GM21381 (cell line): ENCODE results near the gene SPAG17.

ENCODE experiments used
- ATAC-seq: cut with Tn5 transposase; IDR thresholded peaks from one replicate; pipeline ENCODE4 v1.9.1; 2021; ENCODE audit warnings: mild to moderate bottlenecking, moderate library complexity; ENCODE audit not compliant: unreplicated experiment

The SPAG17 gene

DNA sequence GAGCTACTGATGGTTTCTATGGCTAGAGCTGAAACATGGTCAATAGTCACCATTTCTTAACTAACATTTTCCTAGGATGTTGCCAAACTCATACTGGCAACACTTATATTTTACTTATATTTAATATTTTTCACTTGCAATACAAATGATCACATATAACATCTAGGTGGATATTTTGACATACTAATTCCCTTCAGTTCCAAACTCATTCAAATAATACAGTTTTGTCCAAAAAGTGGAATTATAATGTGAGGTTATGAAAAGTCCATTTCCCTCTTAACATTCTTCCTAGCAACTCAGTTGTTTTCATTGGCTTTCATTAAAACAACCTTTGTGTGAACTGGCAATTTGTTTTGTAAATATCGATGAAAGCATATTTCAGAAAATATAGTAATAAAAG lies 16.0 kb downstream of the SPAG17 start:
- ATAC-seq: no peak

DNA sequence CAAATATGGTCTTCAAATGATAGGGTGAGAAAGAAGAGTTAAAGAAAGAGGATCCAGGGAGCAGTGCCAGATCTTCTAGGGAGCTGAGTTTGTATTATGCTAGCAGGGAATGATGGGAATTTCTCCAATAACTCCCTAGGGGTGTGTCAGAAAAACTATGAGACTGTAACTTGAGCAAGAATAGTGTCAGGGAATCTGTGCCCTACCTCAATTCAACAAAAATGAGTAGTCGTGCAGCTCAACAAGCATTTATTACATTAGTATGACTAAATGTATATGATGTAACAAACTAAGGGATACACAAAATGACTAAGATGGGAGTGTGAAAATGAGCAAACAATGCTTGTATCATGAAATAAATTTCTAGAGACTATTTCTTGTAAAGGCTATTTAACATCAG lies 24.2 kb downstream of the SPAG17 start:
- ATAC-seq: no peak

DNA sequence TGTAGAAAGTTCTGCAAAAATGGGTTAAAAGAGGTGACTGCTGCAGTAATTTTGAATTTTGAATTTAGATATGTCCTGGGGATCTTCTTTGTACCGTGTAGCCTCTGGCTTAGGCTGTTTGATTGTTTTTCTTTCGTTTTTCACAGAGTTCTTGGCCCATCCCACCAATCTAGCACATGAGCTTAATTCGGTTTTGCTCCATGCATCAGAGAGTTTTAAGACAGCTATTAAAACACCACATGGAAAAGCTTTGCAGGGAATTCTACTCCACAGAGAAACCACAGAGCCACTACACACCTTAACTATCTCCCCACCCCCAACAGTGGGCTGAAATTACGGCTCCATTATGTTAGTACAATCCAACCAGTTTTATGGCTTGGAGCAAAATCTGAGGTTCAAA lies 25.5 kb downstream of the SPAG17 start:
- ATAC-seq: no peak

DNA sequence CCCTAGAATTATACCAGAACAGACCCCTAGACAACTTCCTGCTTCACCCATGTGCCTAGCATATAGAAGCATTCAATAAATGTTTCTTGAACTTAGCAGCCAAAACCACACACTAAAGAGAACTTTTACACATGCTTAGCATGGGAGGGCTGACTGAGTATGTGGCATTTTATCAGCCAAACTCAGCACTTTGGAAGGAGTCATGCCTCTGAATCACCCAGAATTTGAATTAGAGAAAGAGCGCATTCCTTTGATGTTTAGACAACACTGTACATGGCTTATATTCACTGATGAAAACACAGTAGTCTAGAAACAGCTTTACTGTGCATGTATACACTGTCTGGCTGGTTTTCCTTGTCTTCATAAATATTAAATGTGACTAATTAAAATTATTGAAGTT lies 26.1 kb downstream of the SPAG17 start:
- ATAC-seq: no peak

DNA sequence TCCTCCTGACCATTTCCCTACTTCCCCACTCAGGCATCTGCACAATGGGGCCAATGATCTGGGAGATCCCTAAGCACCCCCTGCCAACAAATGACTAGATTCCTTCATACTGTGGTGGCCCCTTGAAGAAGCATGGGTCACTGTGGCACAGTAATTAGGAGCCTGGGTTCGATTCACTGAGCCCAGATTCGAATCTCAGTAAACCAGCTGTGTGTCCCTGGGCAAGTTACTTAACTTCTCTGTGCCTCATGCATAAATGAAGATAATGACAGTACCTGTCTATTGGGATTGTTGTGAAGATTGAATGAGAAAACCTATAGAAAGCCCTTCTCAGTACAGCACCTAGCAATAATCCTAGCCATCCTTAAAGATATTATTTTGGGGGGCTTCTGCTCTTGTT lies 27.5 kb downstream of the SPAG17 start:
- ATAC-seq: no peak

DNA sequence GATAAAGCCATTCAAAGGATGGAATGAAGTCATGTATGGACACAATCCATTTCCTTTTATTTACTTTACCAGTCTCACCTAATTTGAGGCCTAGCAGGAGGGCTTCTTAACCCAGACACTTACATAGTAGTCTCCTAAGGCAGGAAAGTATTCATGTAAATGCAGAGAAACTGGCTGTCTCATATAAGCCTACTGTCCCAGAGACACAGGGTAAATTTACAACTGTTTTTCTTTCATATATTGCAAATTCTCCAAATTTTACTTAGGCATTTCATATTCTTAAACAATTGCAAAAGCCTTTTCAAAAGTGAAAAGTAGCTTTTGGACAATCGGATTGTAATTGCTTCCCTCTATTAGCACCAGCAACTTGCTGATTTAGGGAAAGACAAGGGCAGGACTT lies 29.9 kb downstream of the SPAG17 start:
- no peak for ATAC-seq

DNA sequence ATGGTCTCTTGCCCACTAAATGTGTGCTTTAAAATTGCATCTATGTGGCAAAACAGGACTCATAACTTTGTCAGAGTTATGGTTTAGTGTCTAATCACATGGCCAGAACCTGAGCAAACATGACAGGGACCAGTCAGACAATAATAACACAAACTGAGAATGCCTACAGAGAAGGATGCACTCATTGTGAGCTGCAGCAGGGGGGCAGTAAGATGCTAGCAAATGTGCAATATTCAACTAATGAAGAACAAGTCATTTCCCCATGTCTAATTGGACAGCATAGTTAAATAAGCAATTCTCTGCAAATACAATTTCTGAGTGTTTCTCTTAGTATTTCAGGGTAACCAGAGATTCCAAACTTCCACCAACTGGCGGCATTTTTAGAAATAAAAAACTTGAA lies 30.8 kb downstream of the SPAG17 start:
- ATAC-seq: no peak

DNA sequence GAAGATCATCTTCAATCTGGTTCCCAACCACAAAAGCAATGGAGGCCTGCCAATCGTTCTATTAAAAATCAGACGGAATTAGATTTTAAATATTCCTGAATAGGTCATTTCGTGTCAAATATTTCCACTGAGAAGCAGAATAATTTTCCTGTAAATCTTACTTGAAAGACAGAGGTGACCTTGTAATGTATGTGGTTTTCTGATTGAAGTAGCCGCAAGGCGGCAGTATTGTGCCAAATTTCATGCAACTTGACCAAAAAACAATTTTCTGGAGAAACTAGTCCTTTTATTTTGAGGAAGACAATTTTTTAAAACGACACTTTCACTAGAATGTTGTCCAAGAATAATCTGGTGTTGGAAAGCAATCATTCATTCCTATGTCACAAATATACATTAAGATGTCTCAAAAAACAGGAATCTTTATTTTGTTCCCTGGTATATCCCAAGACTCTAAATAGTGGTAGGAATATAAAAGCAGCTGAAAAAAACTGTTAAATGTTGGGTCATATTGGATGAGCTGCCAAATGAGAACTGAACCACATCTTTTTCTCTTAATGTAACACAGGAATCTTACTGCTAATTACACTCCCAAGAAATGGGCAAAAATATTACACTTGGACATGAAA lies 33.6 kb downstream of the SPAG17 start:
- ATAC-seq: no peak

DNA sequence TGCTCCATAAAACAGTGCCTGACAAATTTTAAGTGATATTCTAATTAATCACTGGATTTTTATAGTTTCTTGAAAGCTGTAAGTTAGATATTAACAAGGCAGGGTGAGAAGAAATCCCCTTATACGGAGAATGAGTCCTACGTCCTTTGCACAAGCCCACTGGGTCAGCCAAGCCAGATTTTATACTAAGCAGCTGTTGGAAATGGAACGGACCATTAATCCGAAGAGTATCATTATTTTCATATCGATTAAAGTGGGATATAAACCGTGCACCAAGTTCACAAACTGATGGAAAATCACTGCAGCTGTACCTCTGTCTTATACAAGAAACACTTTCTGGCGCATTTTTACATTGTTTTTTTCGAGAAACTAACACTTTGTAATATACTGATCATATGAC lies 35.2 kb downstream of the SPAG17 start:
- ATAC-seq: no peak

DNA sequence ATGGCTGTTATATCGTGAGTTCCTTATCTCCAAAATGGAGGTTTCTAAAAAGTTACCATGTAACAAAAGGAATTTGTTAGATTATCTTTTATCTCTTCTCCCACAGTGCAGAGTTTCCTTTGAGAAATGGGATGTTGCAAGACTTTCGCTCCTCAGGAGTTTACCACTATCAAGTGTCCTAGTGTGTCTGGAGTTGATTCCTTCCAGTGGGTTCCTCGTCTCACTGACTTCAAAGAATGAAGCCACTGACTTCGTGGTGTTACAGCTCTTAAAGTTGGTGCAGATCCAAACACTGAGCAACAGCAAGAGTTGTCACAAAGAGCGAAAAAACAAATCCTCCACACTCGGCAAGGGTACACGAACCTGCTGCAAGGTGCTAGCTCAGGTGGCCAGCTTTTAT lies 37.0 kb downstream of the SPAG17 start:
- ATAC-seq: no peak

DNA sequence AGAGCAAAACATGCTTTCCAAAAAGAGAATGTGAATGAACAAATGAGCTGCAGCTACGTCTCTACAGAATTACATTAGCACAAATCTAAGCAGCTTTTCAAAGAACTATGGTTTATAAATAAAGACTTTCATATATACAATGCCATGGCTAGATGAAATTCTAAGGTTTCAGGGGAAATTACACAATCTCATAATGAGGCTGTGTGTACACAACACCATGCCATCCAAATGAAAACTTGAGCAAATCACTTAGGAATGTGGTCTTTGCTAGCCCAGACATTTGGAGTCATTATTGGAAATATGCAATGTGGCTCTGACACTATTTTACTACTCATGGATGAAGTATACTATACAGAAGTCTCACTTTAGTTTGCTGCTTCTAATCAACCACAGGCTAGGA lies 37.5 kb downstream of the SPAG17 start:
- no peak for ATAC-seq

DNA sequence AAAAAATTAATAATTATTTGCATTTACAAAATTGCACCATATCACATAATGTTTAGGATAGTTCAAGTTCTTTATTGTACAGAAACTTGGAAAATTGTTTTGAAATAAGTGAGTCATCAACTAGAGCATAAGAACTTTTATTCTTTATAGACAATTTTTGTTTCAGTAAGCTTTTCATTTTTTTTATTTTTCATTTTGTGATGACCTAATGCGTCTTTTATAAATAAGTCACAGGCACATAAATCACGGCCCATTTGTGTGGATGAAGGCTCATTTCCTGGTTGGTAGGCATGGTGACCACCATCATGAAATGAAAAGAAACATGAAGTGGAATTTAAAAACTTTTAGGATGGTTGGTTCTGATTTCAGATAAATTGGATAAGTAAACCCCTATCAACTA lies 39.3 kb downstream of the SPAG17 start:
- ATAC-seq: no peak

DNA sequence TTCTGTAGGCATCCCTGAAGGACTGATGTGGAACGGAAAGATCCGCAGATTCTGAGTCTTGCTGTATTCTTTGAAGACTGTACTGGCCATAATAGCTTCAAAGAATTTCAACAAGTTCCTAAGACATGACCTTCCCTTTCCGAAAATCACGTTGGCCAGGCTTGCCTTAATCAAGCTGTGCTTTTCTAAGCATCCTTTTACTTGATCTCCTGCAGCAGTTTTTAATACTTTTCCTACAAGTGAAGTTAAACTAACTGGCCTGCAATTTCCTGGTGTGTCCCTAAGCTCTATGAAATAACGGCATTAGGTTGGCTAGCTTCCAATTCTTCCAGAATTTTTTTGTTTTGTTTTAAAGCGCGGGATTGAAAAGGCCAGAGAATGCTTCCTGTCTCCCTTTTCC lies 40.3 kb downstream of the SPAG17 start:
- ATAC-seq: no peak

DNA sequence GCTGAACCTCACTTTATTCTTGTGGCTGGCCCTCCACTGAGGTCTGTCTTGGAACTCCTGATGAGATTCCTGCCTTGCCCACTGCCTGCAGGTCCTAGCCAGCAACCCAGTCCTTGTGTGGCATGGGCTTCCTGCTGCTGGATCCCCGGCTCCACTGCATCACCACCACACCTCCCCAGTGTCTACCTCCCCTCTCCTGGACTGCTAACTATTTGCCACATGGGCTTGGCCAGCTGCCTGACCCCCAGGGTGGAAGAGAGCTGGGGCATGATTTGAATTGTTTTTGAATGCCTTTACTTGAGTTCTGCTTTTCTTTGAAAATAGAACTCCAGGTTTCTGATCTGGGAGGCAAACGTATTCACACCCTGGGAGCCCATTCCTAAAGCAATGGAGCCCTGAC lies 41.2 kb downstream of the SPAG17 start:
- no peak for ATAC-seq

DNA sequence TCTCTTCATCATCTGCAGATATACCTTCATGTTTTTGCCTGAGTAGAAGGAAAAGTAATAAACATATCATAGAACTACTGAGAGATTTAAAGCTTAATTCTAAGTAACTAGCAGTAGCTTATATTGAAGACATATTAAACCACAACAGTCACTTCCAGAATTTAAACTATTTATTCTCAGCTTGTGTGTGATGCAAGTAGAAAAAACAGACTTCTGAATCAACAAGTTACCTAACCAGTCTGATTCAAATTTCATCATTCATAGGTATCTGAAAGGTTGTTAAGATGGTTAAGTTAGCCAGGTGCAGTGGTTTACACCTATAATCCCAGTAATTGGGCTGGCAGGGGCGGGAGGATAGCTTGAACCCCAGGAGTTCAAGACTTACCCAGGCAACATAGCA lies 41.9 kb downstream of the SPAG17 start:
- no peak for ATAC-seq

DNA sequence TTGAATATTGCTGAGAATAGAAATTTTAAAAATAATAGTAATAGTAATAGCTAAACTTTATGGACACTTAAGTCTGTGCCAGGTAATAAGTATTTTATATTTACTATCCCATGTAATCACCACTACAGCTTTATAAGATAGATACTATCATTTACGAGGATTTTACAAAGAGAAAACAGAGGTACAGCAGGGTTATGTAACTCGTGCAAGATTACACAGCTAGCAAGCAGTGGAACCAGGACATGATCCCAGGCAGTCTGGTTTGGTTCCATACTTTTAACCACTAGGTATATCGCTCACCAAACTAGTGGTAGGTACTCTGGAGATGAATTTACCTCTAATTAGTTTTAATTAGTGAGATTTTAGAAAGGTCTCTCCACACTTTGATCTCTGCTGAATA lies 42.5 kb downstream of the SPAG17 start:
- ATAC-seq: no peak

DNA sequence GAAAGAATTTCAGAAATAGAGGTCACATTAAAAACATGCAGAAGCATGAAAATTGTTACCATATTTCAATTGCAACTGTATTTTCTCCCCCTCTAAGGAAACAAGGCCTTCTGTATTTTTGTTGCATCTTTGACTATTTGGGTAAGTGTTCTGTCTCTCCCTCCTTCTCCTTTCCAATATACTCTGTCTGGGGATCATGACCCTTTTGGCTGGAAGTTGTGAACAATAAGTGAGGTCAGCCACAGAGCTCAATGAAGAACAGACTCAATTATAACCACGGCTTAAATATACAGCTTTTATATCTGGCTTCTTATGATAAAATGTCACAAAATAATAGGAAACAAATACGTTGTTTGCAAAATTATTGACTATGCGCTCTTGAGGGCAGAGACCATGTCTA lies 47.1 kb downstream of the SPAG17 start:
- no peak for ATAC-seq

DNA sequence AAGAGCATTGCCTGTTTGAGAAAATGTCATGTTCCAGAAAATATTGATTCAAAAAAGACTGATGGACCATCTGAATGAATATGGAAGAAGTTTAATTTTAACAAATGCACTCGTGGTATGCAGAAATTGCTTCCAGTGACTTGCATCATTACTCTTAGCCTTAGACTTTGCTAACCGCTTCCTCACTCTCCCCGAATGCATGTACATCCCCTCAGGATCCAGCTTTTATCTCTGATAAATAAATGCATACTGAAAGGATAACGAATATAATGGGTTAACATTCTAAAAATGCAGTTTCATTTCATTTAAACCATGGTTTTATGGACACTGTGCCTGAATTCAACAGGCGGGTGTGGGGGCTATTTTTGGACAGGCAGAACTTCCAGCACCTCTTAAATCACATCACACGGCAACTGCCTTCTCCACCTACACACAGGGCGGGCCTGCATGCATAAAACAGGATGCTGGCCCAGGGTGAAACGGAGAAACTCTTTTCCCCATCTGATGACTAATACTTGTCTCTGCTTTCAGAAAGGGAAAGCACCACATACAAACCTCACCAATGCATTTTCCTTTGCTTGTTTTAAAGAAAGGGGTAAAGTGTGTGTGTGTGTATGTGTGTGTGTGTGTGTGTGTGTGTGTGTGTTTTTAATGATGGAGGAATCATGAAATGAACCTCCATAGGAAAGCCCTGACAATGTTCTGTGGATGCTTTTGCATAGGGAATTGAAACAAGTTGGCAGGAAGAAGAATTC lies 48.7 kb downstream of the SPAG17 start:
- ATAC-seq: peak; percentile 100

DNA sequence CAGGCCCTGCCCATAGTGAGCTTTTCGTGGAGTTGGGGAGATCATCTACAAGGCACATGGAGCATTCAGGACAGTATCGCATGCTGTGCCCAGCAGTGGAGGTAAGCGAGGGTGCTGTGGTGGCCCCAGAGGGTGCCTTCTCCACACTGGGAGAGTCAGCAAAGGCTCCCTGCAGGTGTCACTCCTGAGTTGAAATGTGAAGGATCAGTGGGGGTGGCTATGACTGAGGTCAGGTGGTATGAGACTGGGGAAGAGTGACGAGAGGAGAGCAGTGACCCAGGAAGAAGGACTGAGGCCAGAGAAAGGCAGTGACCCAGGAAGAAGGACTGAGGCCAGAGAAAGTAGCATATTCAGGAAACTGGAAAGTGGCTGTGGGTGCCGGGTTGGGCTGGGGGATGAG lies 53.0 kb downstream of the SPAG17 start:
- ATAC-seq: no peak

DNA sequence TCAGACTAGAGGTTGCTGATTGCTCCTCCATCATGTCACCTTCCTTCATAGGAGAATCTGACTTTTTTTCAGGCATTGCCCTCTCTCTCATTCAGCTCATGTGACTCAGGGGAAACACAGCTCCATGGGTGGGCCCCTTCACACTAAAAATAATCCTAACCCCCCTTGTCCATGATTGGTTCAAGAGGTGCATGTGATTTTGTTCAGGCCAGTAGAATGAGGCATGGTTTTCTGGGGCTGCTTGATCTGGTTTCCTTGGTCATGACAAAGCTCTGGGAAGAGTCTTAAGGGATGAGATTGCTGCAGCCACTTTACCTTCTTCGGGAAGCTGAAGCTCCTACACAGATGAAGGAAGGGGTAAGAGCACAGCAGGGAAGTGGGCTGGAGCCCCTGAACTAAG lies 56.3 kb downstream of the SPAG17 start:
- no peak for ATAC-seq

DNA sequence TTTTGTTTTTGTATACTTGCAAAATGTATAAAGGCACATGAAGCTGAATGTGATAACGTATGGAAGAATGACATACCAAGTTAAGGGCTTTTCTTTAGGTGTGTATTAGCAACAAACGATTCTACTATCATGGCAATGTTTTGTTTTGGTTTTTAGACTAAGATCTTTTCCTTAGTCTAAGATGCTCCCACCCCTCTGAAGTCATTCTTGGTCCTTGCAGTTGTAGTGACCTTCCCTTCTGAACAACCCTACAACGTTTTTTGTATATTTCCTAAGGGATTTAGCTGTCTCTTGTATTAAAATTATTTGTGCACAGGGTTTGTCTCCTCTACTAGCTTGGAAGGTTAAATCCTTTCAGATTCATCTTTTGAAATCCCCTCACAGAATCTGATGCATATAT lies 61.0 kb downstream of the SPAG17 start:
- no peak for ATAC-seq

DNA sequence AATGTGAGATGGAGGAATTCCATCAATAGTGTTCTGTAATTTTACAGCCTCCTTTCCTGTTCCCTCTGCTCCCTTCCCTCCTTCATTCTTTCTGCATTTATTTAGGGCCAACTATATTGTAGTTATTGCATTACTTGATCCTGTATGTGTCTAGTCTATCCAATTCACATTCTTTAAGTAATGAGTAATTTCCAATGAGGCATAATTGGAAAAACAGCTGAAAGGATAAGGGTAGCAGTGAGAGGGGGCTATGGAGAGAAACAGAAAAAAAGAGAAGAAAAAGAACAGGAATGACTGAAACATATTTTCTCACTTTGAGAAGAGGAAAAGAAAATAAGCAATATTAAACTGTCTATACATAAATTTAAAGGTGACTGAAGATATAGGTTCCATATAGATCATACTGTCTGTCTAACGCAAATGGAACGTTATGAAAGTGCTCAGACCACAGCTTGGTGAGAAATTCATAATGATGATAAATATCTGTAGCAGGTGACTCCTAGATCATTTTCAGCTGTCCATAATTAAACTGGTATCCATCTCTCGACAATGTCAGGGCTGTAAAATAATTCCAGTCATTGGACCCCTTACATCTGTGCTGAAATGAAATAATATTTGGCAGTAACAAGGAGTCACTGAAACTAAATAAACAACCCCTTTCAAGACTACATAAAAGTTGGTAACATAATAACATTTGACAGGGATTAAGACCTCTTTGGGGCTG lies 61.8 kb downstream of the SPAG17 start:
- ATAC-seq: no peak
